GM23338 (cell line): ENCODE data around the gene ELFN1. TPM values are rescaled to one million over a fixed set of nuclear protein-coding genes. Genes with fewer than 3 reads are reported as not detected.

Experiments used
- ATAC-seq: fragments of 200-7000 bp; cut with Tn5 transposase; 3 replicates; pipeline ENCODE4 v1.9.1; 2020
- DNase-seq: peaks from one replicate; pipeline ENCODE4 v3.0.0-alpha.2; 2015; ENCODE audit warnings: low spot score
- H2AFZ ChIP-seq: fragments of 200-600 bp; sonication (generic); 2 replicates; pipeline ENCODE4 v1.8.0; 2016; ENCODE audit warnings: antibody characterized with exemption, mild to moderate bottlenecking, moderate library complexity
- H3F3A ChIP-seq: fragments of 200-600 bp; sonication (generic); replicated peaks from 2 replicates; pipeline ENCODE4 v1.8.0; 2017; ENCODE audit warnings: antibody characterized with exemption, mixed run types, low read depth
- H3K27ac ChIP-seq: fragments of 200-600 bp; sonication (generic); 2 replicates; pipeline ENCODE4 v1.6.1; 2016; ENCODE audit warnings: low read depth
- H3K27me3 ChIP-seq: fragments of 200-600 bp; sonication (generic); 2 replicates; pipeline ENCODE4 v1.8.0; 2016; ENCODE audit warnings: mild to moderate bottlenecking, mixed run types, moderate library complexity; ENCODE audit not compliant: insufficient read depth
- H3K36me3 ChIP-seq: fragments of 200-600 bp; sonication (generic); 2 replicates; pipeline ENCODE4 v1.8.0; 2016; ENCODE audit warnings: mild to moderate bottlenecking; ENCODE audit not compliant: insufficient read depth
- H3K4me1 ChIP-seq: fragments of 200-600 bp; sonication (generic); 2 replicates; pipeline ENCODE4 v1.8.0; 2016; ENCODE audit warnings: mild to moderate bottlenecking, moderate library complexity; ENCODE audit not compliant: insufficient read depth
- H3K4me2 ChIP-seq: fragments of 200-600 bp; sonication (generic); 2 replicates; pipeline ENCODE4 v1.7.1; 2017; ENCODE audit warnings: mixed run types
- H3K4me3 ChIP-seq: fragments of 200-600 bp; sonication (generic); 2 replicates; pipeline ENCODE4 v1.6.1; 2016; ENCODE audit warnings: mixed run types
- H3K79me2 ChIP-seq: fragments of 200-600 bp; sonication (generic); replicated peaks from 2 replicates; pipeline ENCODE4 v1.8.0; 2017; ENCODE audit warnings: mild to moderate bottlenecking; ENCODE audit not compliant: insufficient read depth
- H3K9me2 ChIP-seq: fragments of 200-600 bp; sonication (generic); 2 replicates; pipeline ENCODE4 v1.8.0; 2017; ENCODE audit not compliant: insufficient read depth
- H4K20me1 ChIP-seq: fragments of 200-600 bp; sonication (generic); replicated peaks from 2 replicates; pipeline ENCODE4 v1.8.0; 2017; ENCODE audit warnings: mild to moderate bottlenecking; ENCODE audit not compliant: insufficient read depth
- H3K27ac Mint-ChIP-seq: 2 replicates; pipeline ENCODE4 v1.8.0; 2020; ENCODE audit warnings: inconsistent platforms, mild to moderate bottlenecking, moderate library complexity, mixed read lengths
- H3K27me3 Mint-ChIP-seq: 3 replicates; pipeline ENCODE4 v1.8.0; 2022; ENCODE audit warnings: low read depth, mild to moderate bottlenecking, moderate library complexity, mixed read lengths, inconsistent platforms; ENCODE audit not compliant: insufficient read depth, poor library complexity
- H3K36me3 Mint-ChIP-seq: 3 replicates; pipeline ENCODE4 v1.8.0; 2021; ENCODE audit warnings: low read depth, mild to moderate bottlenecking, inconsistent platforms, moderate library complexity, mixed read lengths
- H3K4me1 Mint-ChIP-seq: 3 replicates; pipeline ENCODE4 v1.8.0; 2020; ENCODE audit warnings: mild to moderate bottlenecking, inconsistent platforms, mixed read lengths
- H3K4me3 Mint-ChIP-seq: 3 replicates; pipeline ENCODE4 v1.8.0; 2021; ENCODE audit warnings: moderate library complexity, mild to moderate bottlenecking, inconsistent platforms, mixed read lengths
- H3K9me3 Mint-ChIP-seq: 3 replicates; pipeline ENCODE4 v1.8.0; 2020; ENCODE audit warnings: moderate library complexity, mild to moderate bottlenecking, inconsistent platforms, mixed read lengths
- CREB1 ChIP-seq: fragments of 250-450 bp; sonication (Bioruptor Pico); IDR thresholded peaks from 2 replicates; pipeline ENCODE4 v1.5.0; 2020; ENCODE audit warnings: low read depth, mild to moderate bottlenecking, moderate library complexity
- CTCF ChIP-seq, 2 experiments: fragments of 200-600 bp in 1 of 2; sonication (generic) in 1 of 2; conservative IDR thresholded peaks; 2 replicates each; pipeline versions ENCODE4 v1.5.1 to v1.6.1; 2016 to 2017; ENCODE audit warnings: antibody characterized with exemption in 2 of 2, low read depth in 2 of 2, mild to moderate bottlenecking in 2 of 2, moderate library complexity in 1 of 2
- EZH2 ChIP-seq: fragments of 200-600 bp; sonication (generic); IDR thresholded peaks from one replicate; pipeline ENCODE4 v1.8.0; 2017; ENCODE audit warnings: antibody characterized with exemption, mild to moderate bottlenecking, low read depth; ENCODE audit not compliant: unreplicated experiment
- EZH2phosphoT487 ChIP-seq: fragments of 200-600 bp; sonication (generic); IDR thresholded peaks from one replicate; pipeline ENCODE4 v1.8.1; 2018; ENCODE audit warnings: antibody characterized with exemption; ENCODE audit not compliant: unreplicated experiment
- JUNB ChIP-seq: IDR thresholded peaks from one replicate; pipeline ENCODE4 v1.6.1; 2016; ENCODE audit warnings: antibody characterized with exemption; ENCODE audit not compliant: unreplicated experiment
- NANOG ChIP-seq: IDR thresholded peaks from 2 replicates; pipeline ENCODE4 v1.6.1; 2016; ENCODE audit warnings: antibody characterized with exemption, borderline replicate concordance
- POLR2AphosphoS5 ChIP-seq: IDR thresholded peaks from 2 replicates; pipeline ENCODE4 v1.6.1; 2016; ENCODE audit warnings: antibody characterized with exemption, low read depth
- STAT1 ChIP-seq: IDR thresholded peaks from one replicate; pipeline ENCODE4 v1.6.1; 2016; ENCODE audit warnings: antibody characterized with exemption; ENCODE audit not compliant: unreplicated experiment
- ZNF114 ChIP-seq: fragments of 250-450 bp; sonication (Bioruptor Pico); IDR thresholded peaks from 2 replicates; pipeline ENCODE4 v1.5.0; 2020; ENCODE audit warnings: mild to moderate bottlenecking, moderate library complexity
- ZNF331 ChIP-seq: fragments of 250-450 bp; sonication (Bioruptor Pico); IDR thresholded peaks from 2 replicates; pipeline ENCODE4 v1.5.0; 2020; ENCODE audit warnings: low read depth, mild to moderate bottlenecking, moderate library complexity
- ZNF462 ChIP-seq: fragments of 250-450 bp; sonication (Bioruptor Pico); IDR thresholded peaks from 2 replicates; pipeline ENCODE4 v1.5.0; 2020; ENCODE audit warnings: mild to moderate bottlenecking, moderate library complexity
- polyA plus RNA-seq: library from polyadenylated mRNA; unstranded; fragments of >200 nt; fragmentation: Nextera tagmentation; extraction: Ambion mirVana; gene quantifications from 2 replicates; pipeline ENCODE4 v1.2.1, GENCODE V29; 2016
- total RNA-seq: library from RNA; depleted of rRNA; stranded (reverse); fragments of >200 nt; shearing (Covaris generic); gene quantifications from 2 replicates; pipeline ENCODE4 v1.2.3, GENCODE V29; 2014
- TF ChIP-seq, protein P1 (sequence below): IDR thresholded peaks from one replicate; pipeline ENCODE4 v1.6.1; 2018; ENCODE audit warnings: antibody characterized with exemption; ENCODE audit not compliant: unreplicated experiment
- TF ChIP-seq, protein P2 (sequence below): IDR thresholded peaks from 2 replicates; pipeline ENCODE4 v1.6.1; 2016; ENCODE audit warnings: antibody characterized with exemption

ELFN1 gene
- total and polyA plus RNA-seq, 2 experiments from 2014 or later: 0.08 to 3.5 TPM

GRCh38 chr7:1688542-1688941 is 18.5 kb downstream of the ELFN1 start:
- Histone ChIP-seq H3K4me1 (no peaks in the 10 kb centered on the region), H3K27ac (no peak overlapping the region), H3K79me2 (no peaks in the 10 kb centered on the region), H3K9me2 (0 out of 2 replicates have a peak, but pooled peaks cover 2% of the 10 kb centered on the region), H3K4me3 (no peak overlapping the region), H2AFZ (no peak overlapping the region), H4K20me1 (no peaks in the 10 kb centered on the region), H3K4me2 (no peak overlapping the region), H3F3A (no peaks in the 10 kb centered on the region), H3K36me3 (no peaks in the 10 kb centered on the region), H3K27me3 (no peaks in the 10 kb centered on the region)
- H3K9me3 Mint-ChIP-seq: peaks cover 19% of the 10 kb centered on the region
- no peaks in the 10 kb centered on the region; the same call in 2 of the 3 replicates for H3K4me1 Mint-ChIP-seq
- TF ChIP-seq, protein P1, sequence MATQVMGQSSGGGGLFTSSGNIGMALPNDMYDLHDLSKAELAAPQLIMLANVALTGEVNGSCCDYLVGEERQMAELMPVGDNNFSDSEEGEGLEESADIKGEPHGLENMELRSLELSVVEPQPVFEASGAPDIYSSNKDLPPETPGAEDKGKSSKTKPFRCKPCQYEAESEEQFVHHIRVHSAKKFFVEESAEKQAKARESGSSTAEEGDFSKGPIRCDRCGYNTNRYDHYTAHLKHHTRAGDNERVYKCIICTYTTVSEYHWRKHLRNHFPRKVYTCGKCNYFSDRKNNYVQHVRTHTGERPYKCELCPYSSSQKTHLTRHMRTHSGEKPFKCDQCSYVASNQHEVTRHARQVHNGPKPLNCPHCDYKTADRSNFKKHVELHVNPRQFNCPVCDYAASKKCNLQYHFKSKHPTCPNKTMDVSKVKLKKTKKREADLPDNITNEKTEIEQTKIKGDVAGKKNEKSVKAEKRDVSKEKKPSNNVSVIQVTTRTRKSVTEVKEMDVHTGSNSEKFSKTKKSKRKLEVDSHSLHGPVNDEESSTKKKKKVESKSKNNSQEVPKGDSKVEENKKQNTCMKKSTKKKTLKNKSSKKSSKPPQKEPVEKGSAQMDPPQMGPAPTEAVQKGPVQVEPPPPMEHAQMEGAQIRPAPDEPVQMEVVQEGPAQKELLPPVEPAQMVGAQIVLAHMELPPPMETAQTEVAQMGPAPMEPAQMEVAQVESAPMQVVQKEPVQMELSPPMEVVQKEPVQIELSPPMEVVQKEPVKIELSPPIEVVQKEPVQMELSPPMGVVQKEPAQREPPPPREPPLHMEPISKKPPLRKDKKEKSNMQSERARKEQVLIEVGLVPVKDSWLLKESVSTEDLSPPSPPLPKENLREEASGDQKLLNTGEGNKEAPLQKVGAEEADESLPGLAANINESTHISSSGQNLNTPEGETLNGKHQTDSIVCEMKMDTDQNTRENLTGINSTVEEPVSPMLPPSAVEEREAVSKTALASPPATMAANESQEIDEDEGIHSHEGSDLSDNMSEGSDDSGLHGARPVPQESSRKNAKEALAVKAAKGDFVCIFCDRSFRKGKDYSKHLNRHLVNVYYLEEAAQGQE: no peak
- TF ChIP-seq EZH2 (no peak), CREB1 (CRISPR knock-in tag) (no peak), ZNF462 (CRISPR knock-in tag) (no peak), JUNB (no peak), STAT1 (no peak), ZNF331 (no peak), POLR2AphosphoS5 (no peak), EZH2phosphoT487 (no peak), ZNF114 (CRISPR knock-in tag) (no peak), CTCF (conservative IDR thresholded peaks at IDR 0.05; ENCODE audit: low read depth in 2 of 2) (no peak), NANOG (no peak)
- TF ChIP-seq, protein P2, sequence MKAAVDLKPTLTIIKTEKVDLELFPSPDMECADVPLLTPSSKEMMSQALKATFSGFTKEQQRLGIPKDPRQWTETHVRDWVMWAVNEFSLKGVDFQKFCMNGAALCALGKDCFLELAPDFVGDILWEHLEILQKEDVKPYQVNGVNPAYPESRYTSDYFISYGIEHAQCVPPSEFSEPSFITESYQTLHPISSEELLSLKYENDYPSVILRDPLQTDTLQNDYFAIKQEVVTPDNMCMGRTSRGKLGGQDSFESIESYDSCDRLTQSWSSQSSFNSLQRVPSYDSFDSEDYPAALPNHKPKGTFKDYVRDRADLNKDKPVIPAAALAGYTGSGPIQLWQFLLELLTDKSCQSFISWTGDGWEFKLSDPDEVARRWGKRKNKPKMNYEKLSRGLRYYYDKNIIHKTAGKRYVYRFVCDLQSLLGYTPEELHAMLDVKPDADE: no peak
- 0 out of 3 replicates have a peak, but pooled peaks cover 2% of the 10 kb centered on the region for H3K36me3 Mint-ChIP-seq
- H3K4me3 Mint-ChIP-seq: no peak overlapping the region
- no peak for DNase-seq
- no peak overlapping the region for H3K27ac Mint-ChIP-seq
- H3K27me3 Mint-ChIP-seq: peaks cover 4% of the 10 kb centered on the region
- ATAC-seq: no peak
